Effector memory CD4-positive, alpha-beta T cell (primary cell): ENCODE results near the gene STRADB.
A peak's percentile ranks its signal among the peaks of the same experiment; 100 is the strongest.
"Not testable (repeated sequence)": the region's sequence is repeated elsewhere in the genome, so short reads cannot be mapped to it uniquely, and the experiment has no call there.

ENCODE experiments used
- DNase-seq, 3 donors: peaks; one replicate each; pipeline ENCODE4 v3.0.0-alpha.2; 2020
- H3K27ac ChIP-seq: 2 replicates; pipeline ENCODE4 v1.7.0; 2013; ENCODE audit warnings: mild to moderate bottlenecking, low read length, moderate library complexity; ENCODE audit not compliant: insufficient read depth, poor library complexity, severe bottlenecking
- H3K27me3 ChIP-seq: replicated peaks from 2 replicates; pipeline ENCODE4 v1.7.0; 2013; ENCODE audit warnings: mild to moderate bottlenecking, low read length; ENCODE audit not compliant: insufficient read depth, control insufficient read depth, poor library complexity, severe bottlenecking
- H3K36me3 ChIP-seq: 2 replicates; pipeline ENCODE4 v1.7.0; 2013; ENCODE audit warnings: mild to moderate bottlenecking, low read length, moderate library complexity; ENCODE audit not compliant: control insufficient read depth, insufficient read depth
- H3K4me1 ChIP-seq: 2 replicates; pipeline ENCODE4 v1.7.0; 2013; ENCODE audit warnings: low read length, mild to moderate bottlenecking; ENCODE audit not compliant: control insufficient read depth, insufficient read depth, poor library complexity, severe bottlenecking
- H3K4me3 ChIP-seq: 2 replicates; pipeline ENCODE4 v1.7.0; 2013; ENCODE audit warnings: low read length, low read depth, mild to moderate bottlenecking; ENCODE audit not compliant: insufficient read depth, poor library complexity, severe bottlenecking
- H3K9me3 ChIP-seq: 2 replicates; pipeline ENCODE4 v1.7.0; 2013; ENCODE audit warnings: mild to moderate bottlenecking, low read length, moderate library complexity; ENCODE audit not compliant: control insufficient read depth

STRADB gene

DNA sequence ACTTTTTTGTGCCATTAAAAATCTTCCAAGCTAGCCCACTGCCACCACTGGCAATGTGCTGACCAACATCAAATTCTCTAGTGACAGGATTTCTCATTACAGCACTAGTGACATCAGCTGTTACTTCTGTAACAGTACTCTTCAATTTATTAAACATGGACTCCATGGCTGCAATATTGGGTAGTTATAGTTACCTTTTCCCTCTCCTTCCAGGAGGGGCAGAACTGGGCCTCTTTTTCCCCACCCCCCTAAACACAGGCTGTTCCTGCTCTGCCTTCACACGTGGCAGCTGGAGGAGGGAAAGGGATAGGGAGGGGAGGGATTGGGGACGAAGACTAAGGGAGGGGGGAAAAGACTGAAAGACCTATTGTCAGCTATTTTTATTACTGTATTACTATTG lies 38.4 kb upstream of the STRADB start:
- Histone ChIP-seq H3K4me3 (no peak overlapping the region), H3K4me1 (peaks cover 29% of the 10 kb centered on the region), H3K36me3 (no peaks in the 10 kb centered on the region), H3K9me3 (no peaks in the 10 kb centered on the region), H3K27me3 (no peaks in the 10 kb centered on the region), H3K27ac (no peak overlapping the region)
- DNase-seq: no peak

DNA sequence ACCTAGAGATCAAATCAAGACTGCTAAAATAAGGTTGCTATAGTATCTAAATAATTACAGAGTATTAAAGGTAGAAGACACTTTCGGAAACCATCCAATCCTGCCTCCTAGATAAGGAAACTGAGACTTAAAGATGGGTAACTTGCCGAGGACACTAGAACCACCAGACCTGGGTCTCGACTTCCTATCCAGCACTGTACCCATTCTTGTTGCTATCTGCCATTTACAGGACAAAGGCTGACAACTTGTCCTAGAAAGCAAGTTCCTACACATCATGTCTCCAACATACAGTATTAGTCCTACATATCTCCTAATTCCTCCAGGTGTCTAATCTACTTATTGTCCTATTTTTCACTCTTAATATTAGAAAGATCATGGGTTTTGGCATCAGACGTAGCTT lies 38.0 kb upstream of the STRADB start:
- Histone ChIP-seq H3K27me3 (no peaks in the 10 kb centered on the region), H3K36me3 (no peaks in the 10 kb centered on the region), H3K9me3 (no peaks in the 10 kb centered on the region), H3K4me3 (peak overlapping the region; percentile 4), H3K4me1 (peaks cover 29% of the 10 kb centered on the region), H3K27ac (no peak overlapping the region)
- no peak for DNase-seq

DNA sequence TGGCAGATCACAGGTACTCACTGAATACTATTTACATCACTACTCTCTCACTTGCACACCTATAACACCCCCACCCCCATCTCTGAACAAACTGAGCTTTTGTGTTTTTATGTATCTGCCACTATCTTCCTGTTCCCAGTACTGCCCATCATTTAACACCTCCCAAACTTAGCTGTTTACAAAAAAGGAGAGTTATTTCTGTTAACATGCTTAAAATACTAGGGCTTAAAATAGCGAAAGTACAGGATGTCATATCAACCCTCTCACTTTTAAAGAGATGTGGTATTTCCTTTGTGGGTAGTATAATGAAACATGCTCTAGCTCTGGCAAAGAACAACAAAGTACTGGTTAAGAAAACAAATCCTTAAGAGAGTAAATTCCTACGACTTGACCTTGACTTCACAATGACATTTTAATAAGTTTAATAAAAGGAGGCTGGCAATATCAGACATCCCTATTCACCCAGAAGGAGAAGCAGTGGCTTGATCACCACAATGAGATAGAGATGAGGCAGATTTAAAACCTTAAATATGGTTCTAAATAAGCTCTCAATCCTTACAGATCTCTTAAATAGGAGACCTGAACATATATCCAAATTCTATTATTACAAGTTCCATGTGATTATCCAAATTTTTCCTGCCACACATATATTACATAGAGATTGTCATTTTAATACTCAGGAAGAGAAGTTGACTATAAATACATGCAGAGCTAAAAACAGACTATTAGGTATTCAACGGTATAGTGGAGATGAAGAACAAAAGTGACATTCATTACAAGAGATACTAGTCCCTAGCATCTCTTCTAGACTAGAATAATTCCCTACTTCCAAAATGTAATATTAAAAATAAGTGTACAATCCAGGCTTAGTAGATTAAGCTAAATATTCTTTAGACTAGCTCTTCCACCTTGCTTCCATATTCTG lies 37.2 kb upstream of the STRADB start:
- Histone ChIP-seq H3K27me3 (no peaks in the 10 kb centered on the region), H3K4me1 (peaks cover 29% of the 10 kb centered on the region), H3K4me3 (peak overlapping the region; percentile 4), H3K9me3 (no peaks in the 10 kb centered on the region), H3K27ac (no peak overlapping the region), H3K36me3 (no peaks in the 10 kb centered on the region)
- DNase-seq: no peak

DNA sequence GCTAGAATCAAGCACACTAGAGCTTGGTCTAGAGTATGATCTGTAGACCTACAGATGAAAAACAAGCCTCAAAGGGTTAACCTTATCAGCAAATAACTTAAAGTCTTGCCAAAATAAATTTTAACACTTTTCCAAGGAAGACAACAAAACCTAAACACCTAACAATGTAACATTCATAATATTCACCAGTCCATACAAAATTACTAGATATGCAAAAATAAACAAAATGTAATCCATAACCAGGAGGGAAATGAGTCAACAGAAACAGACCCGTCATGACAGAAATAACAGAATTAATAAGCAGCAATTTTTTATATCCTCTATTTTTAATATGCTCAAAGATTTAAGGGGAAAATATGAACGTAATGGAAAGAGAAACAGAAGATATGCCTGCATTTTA lies 36.4 kb upstream of the STRADB start:
- DNase-seq: no peak
- Histone ChIP-seq H3K27me3 (no peaks in the 10 kb centered on the region), H3K9me3 (no peaks in the 10 kb centered on the region), H3K27ac (no peak overlapping the region), H3K4me1 (peaks cover 34% of the 10 kb centered on the region), H3K36me3 (no peaks in the 10 kb centered on the region), H3K4me3 (no peak overlapping the region)

DNA sequence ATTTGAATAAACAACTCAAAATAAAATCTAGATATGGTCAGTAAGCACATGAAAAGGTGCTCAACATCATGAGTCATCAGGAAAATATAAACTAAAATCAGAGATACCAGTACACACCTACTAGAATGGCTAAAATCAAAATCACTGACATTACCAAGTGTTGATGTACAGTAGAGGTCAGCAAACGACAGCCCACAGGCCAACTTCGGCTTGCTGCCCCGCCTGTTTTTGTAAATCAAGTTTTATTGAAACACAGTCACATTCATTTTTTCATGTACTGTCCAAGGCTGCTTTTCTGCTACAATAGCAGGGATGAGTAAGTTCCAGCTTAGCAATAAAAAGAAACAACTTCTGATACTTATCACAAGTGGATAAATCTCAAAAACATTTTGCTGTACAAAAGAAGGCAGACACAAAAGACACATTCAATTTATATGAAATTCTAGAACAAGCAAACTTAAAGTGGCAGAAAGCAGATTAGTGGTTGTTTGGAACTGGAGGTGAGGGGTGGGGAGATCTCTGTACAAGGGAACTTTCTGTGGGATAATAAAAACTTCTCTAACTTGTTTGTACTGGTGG lies 32.4 kb upstream of the STRADB start:
- no peak overlapping the region for H3K4me3 ChIP-seq
- no peak overlapping the region for H3K27ac ChIP-seq
- no peak for DNase-seq
- no peaks in the 10 kb centered on the region for H3K9me3 ChIP-seq
- H3K4me1 ChIP-seq: peaks cover 27% of the 10 kb centered on the region
- H3K27me3 ChIP-seq: no peaks in the 10 kb centered on the region
- no peaks in the 10 kb centered on the region for H3K36me3 ChIP-seq

DNA sequence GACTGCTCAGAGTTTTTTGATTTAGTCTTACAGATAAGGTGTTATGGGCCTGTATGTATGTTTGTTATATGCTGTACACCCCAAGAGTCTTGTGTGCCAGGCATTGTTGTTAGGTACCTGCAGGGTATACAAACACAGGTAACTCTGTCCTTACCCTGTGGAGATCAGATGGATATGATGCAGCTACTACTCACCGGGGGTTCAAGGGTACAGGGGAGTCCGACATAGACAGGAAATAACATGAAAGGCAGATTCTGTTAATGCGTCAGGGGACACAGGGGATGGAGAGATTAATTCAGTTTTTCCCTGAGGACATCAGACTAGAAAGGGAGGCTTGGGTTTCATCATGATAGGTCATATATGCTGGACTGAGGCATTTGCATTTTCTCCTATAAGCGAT lies 31.6 kb upstream of the STRADB start:
- Histone ChIP-seq H3K27me3 (no peaks in the 10 kb centered on the region), H3K4me1 (peaks cover 20% of the 10 kb centered on the region), H3K27ac (peak overlapping the region; percentile 33), H3K36me3 (no peaks in the 10 kb centered on the region), H3K9me3 (no peaks in the 10 kb centered on the region), H3K4me3 (no peak overlapping the region)
- DNase-seq: no peak

DNA sequence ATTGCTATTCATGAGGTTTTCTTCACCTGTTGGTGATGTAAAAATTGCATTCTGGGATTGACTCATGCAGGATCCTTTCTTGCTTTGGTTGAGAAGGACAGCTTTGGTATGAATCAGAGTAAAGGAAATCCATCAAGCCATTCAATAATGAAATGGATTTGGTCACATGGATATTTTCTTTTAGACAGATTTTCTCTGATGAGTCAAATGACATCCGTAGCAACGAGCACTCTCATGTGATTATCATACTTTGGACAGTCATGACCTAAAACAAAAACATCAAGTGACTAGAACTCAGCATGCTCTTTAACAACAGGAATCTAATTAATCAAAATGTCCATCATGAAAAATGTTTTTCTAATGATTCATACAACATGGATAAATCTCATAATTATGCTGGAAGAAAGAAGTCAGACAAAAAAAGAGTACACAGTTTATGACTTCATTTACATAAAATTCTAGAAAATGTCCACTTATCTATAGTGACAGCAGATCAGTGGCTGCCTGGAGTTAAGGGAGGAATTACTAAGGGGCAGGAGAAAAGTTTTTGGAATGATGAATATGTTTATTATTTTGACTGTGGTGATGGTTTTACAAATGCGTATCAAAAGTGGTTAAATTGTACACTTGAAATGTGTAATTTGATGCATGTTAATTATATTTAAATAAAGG lies 31.0 kb upstream of the STRADB start:
- H3K27me3 ChIP-seq: no peaks in the 10 kb centered on the region
- peaks cover 15% of the 10 kb centered on the region for H3K4me1 ChIP-seq
- no peaks in the 10 kb centered on the region for H3K36me3 ChIP-seq
- peak overlapping the region; percentile 33 for H3K27ac ChIP-seq
- DNase-seq: no peak
- H3K9me3 ChIP-seq: no peaks in the 10 kb centered on the region
- no peak overlapping the region for H3K4me3 ChIP-seq

DNA sequence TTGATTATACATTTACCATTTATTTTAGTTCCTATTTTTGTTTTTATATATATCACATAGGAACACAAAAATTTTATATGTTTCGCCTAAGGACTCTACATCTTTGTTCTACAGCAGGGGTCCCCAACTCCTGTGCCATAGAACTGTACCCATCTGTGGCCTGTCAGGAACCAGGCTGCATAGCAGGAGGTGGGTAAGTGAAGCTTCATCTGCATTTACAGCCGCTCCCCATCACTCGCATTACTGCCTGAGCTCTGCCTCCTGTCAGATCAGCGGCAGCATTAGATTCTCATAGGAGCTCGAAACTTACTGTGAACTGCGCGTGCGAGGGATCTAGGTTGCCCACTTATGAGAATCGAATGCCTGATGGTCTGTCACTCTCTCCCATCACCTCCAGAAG lies 25.6 kb upstream of the STRADB start:
- Histone ChIP-seq H3K4me3 (no peak overlapping the region), H3K27me3 (no peaks in the 10 kb centered on the region), H3K27ac (no peak overlapping the region), H3K4me1 (peaks cover 3% of the 10 kb centered on the region), H3K9me3 (no peaks in the 10 kb centered on the region), H3K36me3 (peaks cover 1% of the 10 kb centered on the region)
- no peak for DNase-seq

DNA sequence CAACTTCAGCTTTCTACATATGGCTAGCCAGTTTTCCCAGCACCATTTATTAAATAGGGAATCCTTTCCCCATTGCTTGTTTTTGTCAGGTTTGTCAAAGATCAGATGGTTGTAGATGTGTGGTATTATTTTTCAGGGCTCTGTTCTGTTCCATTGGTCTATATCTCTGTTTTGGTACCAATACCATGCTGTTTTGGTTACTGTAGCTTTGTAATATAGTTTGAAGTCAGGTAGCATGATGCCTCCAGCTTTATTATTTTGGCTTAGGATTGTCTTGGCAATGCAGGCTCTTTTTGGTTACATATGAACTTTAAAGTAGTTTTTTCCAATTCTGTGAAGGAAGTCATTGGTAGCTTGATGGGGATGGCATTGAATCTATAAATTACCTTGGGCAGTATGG lies 23.2 kb upstream of the STRADB start:
- not testable (repeated sequence) for DNase-seq, H3K36me3 ChIP-seq, H3K9me3 ChIP-seq, H3K4me3 ChIP-seq, H3K27me3 ChIP-seq, H3K27ac ChIP-seq
- H3K4me1 ChIP-seq: peaks cover 17% of the 10 kb centered on the region

DNA sequence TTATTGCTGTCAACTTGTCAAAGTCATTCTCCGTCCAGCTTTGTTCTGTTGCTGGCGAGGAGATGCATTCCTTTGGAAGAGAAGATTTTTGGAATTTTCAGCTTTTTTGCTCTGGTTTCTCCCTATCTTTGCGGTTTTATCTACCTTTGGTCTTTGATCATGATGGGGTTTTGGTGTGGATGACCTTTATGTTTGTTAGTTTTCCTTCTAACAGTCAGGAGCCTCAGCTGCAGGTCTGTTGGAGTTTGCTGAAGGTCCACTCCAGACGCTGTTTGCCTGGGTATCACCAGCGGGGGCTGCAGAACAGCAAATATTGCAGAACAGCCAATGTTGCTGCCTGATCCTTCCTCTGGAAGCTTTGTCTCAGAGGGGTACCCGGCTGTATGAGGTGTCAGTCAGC lies 21.7 kb upstream of the STRADB start:
- peaks cover 25% of the 10 kb centered on the region for H3K4me1 ChIP-seq
- H3K36me3 ChIP-seq: not testable (repeated sequence)

More for the DNA sequence above, 21.7 kb upstream of the STRADB start:
- H3K4me3 ChIP-seq, H3K9me3 ChIP-seq, H3K27me3 ChIP-seq, H3K27ac ChIP-seq, DNase-seq: not testable (repeated sequence)
